Limb (tissue), 2 donors: ENCODE data around the gene NTHL1.

Source experiments
- DNase-seq, 2 donors: peaks; one replicate each; pipeline ENCODE4 v3.0.0-alpha.2; 2016; ENCODE audit errors: extremely low spot score in 2 of 2

The NTHL1 gene

GRCh38 chr16:1997494-1998359 lies 49.9 kb downstream of the NTHL1 start:
- DNase-seq = no peak

GRCh38 chr16:1993731-1994131 lies 53.9 kb downstream of the NTHL1 start:
- no peak for DNase-seq

GRCh38 chr16:1992704-1993317 lies 54.8 kb downstream of the NTHL1 start:
- DNase-seq = no peak

- peak; percentile 90 to 98 for DNase-seq
Observed at GRCh38 chr16:1991948-1992703, 55.5 kb downstream of the NTHL1 start.

- DNase-seq = no peak
Observed at GRCh38 chr16:1991588-1991947, 56.1 kb downstream of the NTHL1 start.

GRCh38 chr16:1991135-1991551 lies 56.5 kb downstream of the NTHL1 start:
- DNase-seq = no peak

- DNase-seq = no peak
Observed at GRCh38 chr16:1990351-1991134, 57.1 kb downstream of the NTHL1 start.

- DNase-seq = no peak
Observed at GRCh38 chr16:1990101-1990350, 57.6 kb downstream of the NTHL1 start.
